Measurements from ENCODE around the gene NRG3. TPM values are rescaled to one million over a fixed set of nuclear protein-coding genes. Genes with fewer than 3 reads are reported as not detected.

NRG3 gene
- total RNA-seq, 6 experiments from 2014 or later = 0.34 to 0.99 (median 0.75) TPM

DNA sequence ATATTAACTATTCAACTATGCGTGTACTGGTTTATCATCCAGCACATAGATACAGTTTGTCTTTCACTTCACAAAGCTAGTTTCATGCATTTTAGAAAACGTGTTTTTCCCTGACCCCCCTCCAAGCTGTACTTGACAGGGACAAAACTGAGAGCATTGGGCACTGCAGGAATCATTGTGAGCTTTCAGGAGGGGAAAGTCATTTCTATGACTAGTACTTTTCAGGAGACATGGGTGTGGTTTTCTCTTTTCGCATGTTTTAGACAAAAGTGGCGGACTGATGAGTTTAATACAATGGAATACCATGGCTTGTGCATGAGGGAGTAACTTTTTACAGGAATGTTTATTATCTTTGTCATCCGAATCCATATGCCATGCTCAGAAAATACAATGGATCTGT lies 42.7 kb downstream of the NRG3 start:
- intact Hi-C loops (cut with DNase I) = no loop called here
- 62% methylated on average over 4 of the region's 5 CpGs for WGBS (ENCODE audit: insufficient coverage, low coverage, low lambda C conversion rate, missing lambda C conversion rate)

DNA sequence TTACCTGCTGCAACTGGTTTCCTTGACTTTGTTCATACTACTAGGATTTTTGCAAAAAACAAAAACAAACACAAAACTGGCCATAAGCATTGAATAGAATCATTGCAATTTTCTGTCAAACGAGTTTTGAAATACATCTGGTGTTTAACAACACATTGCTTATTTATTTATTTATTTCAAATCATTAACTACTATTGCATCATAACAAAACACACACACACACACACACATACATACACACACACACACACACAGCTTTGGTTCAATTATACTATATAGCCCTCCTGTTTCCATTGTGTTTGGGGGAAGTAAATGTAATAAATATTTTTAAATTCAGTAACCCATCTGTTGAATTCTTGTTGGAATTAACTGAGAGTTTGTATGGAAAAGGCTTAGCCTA lies 43.8 kb downstream of the NRG3 start:
- Histone ChIP-seq H3K27ac (no peak overlapping the region), H3K27me3 (no peaks in the 10 kb centered on the region), H3K9me3 (no peaks in the 10 kb centered on the region), H3K36me3 (no peaks in the 10 kb centered on the region), H3K4me3 (no peak overlapping the region), H3K4me1 (no peaks in the 10 kb centered on the region)
- peak in 1 of 4 donors; percentile 24 for ATAC-seq
- WGBS (ENCODE audit: insufficient coverage, low coverage, low lambda C conversion rate, missing lambda C conversion rate) = 17% methylated on average over 1 of the region's 1 CpG
- no peak for TF ChIP-seq POLR2A (IDR thresholded peaks at IDR 0.05)
- no peak for TF ChIP-seq CTCF (IDR thresholded peaks at IDR 0.05)
- no peak for DNase-seq
- intact Hi-C loops (cut with DNase I) = no loop called here

More for the DNA sequence above, 42.7 kb downstream of the NRG3 start:
- H3K27ac ChIP-seq = no peak overlapping the region
- no peaks in the 10 kb centered on the region for H3K36me3 ChIP-seq
- H3K4me1 ChIP-seq = no peaks in the 10 kb centered on the region
- no peak for DNase-seq
- no peak for ATAC-seq
- no peaks in the 10 kb centered on the region for H3K27me3 ChIP-seq
- no peaks in the 10 kb centered on the region for H3K9me3 ChIP-seq
- TF ChIP-seq CTCF (IDR thresholded peaks at IDR 0.05) (no peak), POLR2A (IDR thresholded peaks at IDR 0.05) (no peak)
- no peak overlapping the region for H3K4me3 ChIP-seq

DNA sequence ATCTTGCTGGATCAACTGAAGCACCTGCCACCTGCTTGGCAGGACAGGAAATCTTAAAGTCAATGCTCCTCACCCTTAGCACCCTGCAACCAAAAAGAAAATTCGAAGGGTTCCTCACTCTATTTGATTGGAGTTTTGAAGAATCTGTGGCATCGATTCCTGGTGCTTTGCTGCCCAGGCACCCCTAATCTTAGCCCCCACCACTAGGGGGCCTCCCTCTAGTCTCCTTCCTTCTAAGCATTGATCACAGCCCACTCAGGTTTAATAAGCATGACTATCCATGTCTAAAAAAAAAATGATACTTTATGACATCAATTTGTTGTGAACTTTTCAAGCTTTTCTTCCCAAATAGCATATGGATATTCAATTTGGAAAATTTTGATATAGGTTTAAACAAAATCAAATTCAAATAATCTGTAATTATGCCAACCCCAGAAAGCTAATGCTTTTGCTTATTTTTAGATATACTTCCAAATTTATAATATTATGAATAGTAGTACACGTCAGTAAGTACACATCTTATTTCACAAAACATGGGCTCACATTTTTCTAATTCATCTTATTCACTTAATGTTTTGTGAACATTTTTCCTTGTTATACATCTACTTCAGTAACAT lies 45.3 kb downstream of the NRG3 start:
- no peak for TF ChIP-seq POLR2A (IDR thresholded peaks at IDR 0.05)
- peak in 3 of 4 donors; percentile 27 to 37 (median 36) for TF ChIP-seq CTCF (IDR thresholded peaks at IDR 0.05)
- 63% methylated on average over 2 of the region's 3 CpGs for WGBS (ENCODE audit: insufficient coverage, low coverage, low lambda C conversion rate, missing lambda C conversion rate)
- ATAC-seq = peak in 1 of 4 donors; percentile 27
- intact Hi-C loops (cut with DNase I) = no loop called here
- Histone ChIP-seq H3K9me3 (no peaks in the 10 kb centered on the region), H3K4me1 (no peaks in the 10 kb centered on the region), H3K36me3 (no peaks in the 10 kb centered on the region), H3K27me3 (no peaks in the 10 kb centered on the region), H3K27ac (no peak overlapping the region), H3K4me3 (no peak overlapping the region)
- no peak for DNase-seq

DNA sequence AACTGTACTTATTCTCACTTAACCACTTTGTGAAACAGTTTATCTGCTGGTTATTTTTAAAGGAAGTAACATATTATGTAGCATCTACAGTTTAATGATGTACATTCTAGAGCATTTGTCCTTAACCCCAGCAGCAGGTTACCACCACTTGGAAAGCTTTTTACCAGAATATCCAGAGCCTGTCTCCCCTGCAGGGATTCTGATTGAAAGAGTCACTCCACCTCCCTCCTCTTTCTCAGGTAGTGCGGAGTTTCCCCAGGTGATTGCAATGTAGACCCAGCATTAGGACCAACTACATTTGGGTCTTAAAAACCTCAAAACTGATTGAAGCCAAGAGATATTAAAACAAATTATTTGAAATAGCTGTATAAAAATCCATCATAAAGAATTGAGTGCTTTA lies 53.1 kb downstream of the NRG3 start:
- Histone ChIP-seq H3K4me1 (no peaks in the 10 kb centered on the region), H3K4me3 (no peak overlapping the region), H3K9me3 (no peaks in the 10 kb centered on the region), H3K27ac (no peak overlapping the region), H3K36me3 (no peaks in the 10 kb centered on the region), H3K27me3 (no peaks in the 10 kb centered on the region)
- 89% methylated on average over 1 of the region's 1 CpG for WGBS (ENCODE audit: insufficient coverage, low coverage, low lambda C conversion rate, missing lambda C conversion rate)
- ATAC-seq (no peak), DNase-seq (no peak)
- intact Hi-C loops (cut with DNase I) = no loop called here
- TF ChIP-seq CTCF (IDR thresholded peaks at IDR 0.05) (no peak), POLR2A (IDR thresholded peaks at IDR 0.05) (no peak)
